ENCODE measurements around the gene NCBP2. TPM values are rescaled to one million over a fixed set of nuclear protein-coding genes. Genes with fewer than 3 reads are reported as not detected.

The NCBP2 gene
- total and polyA plus RNA-seq, 4 donors: 40.3 to 59.6 (median 45.1) TPM

- Histone ChIP-seq H3K4me1 (ENCODE audit: control insufficient read depth in 1 of 2, insufficient read depth in 2 of 2, low read length in 2 of 2) (no peaks in the 10 kb centered on the region), H3K9me3 (ENCODE audit: control insufficient read depth, low read length) (no peaks in the 10 kb centered on the region), H3K27me3 (ENCODE audit: control insufficient read depth in 1 of 2, insufficient read depth in 2 of 2, low read length in 1 of 2) (no peaks in the 10 kb centered on the region), H3K27ac (ENCODE audit: low read depth in 1 of 2, low read length in 2 of 2) (no peak overlapping the region), H3K4me3 (ENCODE audit: low read length in 2 of 2) (no peak overlapping the region), H3K36me3 (ENCODE audit: control insufficient read depth in 1 of 2, insufficient read depth in 2 of 2, low read length in 1 of 2) (peaks cover 7 to 14% of the 10 kb centered on the region in 2 donors)
- intact Hi-C loops (cut with DNase I): no loop called here
- DNase-seq (no peak), ATAC-seq (ENCODE audit: low FRiP score) (no peak)
- 93 to 96% methylated on average over 3 of the region's 3 CpGs for whole genome bisulfite sequencing, 2 donors
Observed at GRCh38 chr3:196932600-196932999, 9.7 kb downstream of the NCBP2 start.

GRCh38 chr3:196931828-196932587 is 10.3 kb downstream of the NCBP2 start:
- Histone ChIP-seq H3K36me3 (ENCODE audit: control insufficient read depth in 1 of 2, insufficient read depth in 2 of 2, low read length in 1 of 2) (peaks cover 7 to 13% of the 10 kb centered on the region in 2 donors), H3K9me3 (ENCODE audit: control insufficient read depth, low read length) (no peaks in the 10 kb centered on the region), H3K27me3 (ENCODE audit: control insufficient read depth in 1 of 2, insufficient read depth in 2 of 2, low read length in 1 of 2) (no peaks in the 10 kb centered on the region), H3K27ac (ENCODE audit: low read depth in 1 of 2, low read length in 2 of 2) (no peak overlapping the region), H3K4me3 (ENCODE audit: low read length in 2 of 2) (no peak overlapping the region), H3K4me1 (ENCODE audit: control insufficient read depth in 1 of 2, insufficient read depth in 2 of 2, low read length in 2 of 2) (no peaks in the 10 kb centered on the region)
- no peak for ATAC-seq (ENCODE audit: low FRiP score)
- WGBS, 2 donors: 60 to 68% methylated on average over 12 of the region's 12 CpGs
- intact Hi-C loops (cut with DNase I): no loop called here
- DNase-seq: no peak

DNA sequence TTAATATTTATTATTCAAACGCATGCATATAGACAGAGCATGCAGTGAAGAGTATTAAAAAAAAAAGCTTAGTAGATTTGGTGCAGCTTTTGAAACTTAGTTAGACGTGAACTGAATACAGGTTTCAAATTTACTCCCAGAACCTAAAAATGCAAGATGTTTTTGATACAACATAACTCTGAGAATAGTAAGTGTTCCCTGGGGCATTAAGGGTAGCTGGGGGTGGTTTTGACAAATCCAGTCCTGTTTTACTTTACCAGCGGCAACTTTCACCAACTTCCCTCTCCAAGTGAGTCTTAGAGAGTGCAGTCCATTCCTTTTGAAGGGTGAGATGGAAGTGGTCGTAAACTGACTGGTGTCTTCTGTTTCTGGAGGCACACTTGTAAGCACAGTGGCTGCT is 11.2 kb downstream of the NCBP2 start:
- DNase-seq (no peak), ATAC-seq (ENCODE audit: low FRiP score) (no peak)
- Histone ChIP-seq H3K27me3 (ENCODE audit: control insufficient read depth in 1 of 2, insufficient read depth in 2 of 2, low read length in 1 of 2) (no peaks in the 10 kb centered on the region), H3K4me1 (ENCODE audit: control insufficient read depth in 1 of 2, insufficient read depth in 2 of 2, low read length in 2 of 2) (no peaks in the 10 kb centered on the region), H3K36me3 (ENCODE audit: control insufficient read depth in 1 of 2, insufficient read depth in 2 of 2, low read length in 1 of 2) (peaks cover 5 to 9% of the 10 kb centered on the region in 2 donors), H3K27ac (ENCODE audit: low read depth in 1 of 2, low read length in 2 of 2) (no peak overlapping the region), H3K4me3 (ENCODE audit: low read length in 2 of 2) (no peak overlapping the region), H3K9me3 (ENCODE audit: control insufficient read depth, low read length) (no peaks in the 10 kb centered on the region)
- WGBS, 2 donors: 87% methylated on average over 4 of the region's 4 CpGs
- intact Hi-C loops (cut with DNase I): no loop called here

- Histone ChIP-seq H3K36me3 (ENCODE audit: control insufficient read depth in 1 of 2, insufficient read depth in 2 of 2, low read length in 1 of 2) (peaks cover 5% of the 10 kb centered on the region in 2 donors), H3K27ac (ENCODE audit: low read depth in 1 of 2, low read length in 2 of 2) (no peak overlapping the region), H3K27me3 (ENCODE audit: control insufficient read depth in 1 of 2, insufficient read depth in 2 of 2, low read length in 1 of 2) (no peaks in the 10 kb centered on the region), H3K9me3 (ENCODE audit: control insufficient read depth, low read length) (no peaks in the 10 kb centered on the region), H3K4me3 (ENCODE audit: low read length in 2 of 2) (no peak overlapping the region), H3K4me1 (ENCODE audit: control insufficient read depth in 1 of 2, insufficient read depth in 2 of 2, low read length in 2 of 2) (no peaks in the 10 kb centered on the region)
- ATAC-seq (ENCODE audit: low FRiP score): no peak
- WGBS, 2 donors: 91 to 92% methylated on average over 7 of the region's 7 CpGs
- no peak for DNase-seq
- intact Hi-C loops (cut with DNase I): no loop called here
Observed at GRCh38 chr3:196927571-196928453, 14.5 kb downstream of the NCBP2 start.

DNA sequence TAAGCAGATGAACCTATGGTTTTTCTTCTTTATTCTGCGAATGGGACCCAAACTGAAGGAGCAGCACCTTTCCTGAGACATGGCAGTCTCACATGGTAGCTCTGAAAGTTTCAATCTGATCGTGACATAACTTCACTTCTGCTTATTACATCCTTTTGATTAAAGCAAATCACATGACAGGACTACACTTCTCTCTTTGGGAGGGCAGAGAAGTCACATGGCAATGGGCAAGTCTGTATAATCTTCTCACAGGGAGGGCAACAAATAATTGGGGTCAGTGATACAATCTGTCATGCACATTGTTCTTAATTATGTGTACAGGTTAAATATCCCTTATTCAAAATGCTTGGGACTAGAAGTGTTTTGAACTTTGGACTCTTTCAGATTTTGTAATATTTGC is 21.6 kb downstream of the NCBP2 start:
- Histone ChIP-seq H3K4me1 (ENCODE audit: control insufficient read depth in 1 of 2, insufficient read depth in 2 of 2, low read length in 2 of 2) (no peaks in the 10 kb centered on the region), H3K27me3 (ENCODE audit: control insufficient read depth in 1 of 2, insufficient read depth in 2 of 2, low read length in 1 of 2) (no peaks in the 10 kb centered on the region), H3K36me3 (ENCODE audit: control insufficient read depth in 1 of 2, insufficient read depth in 2 of 2, low read length in 1 of 2) (peaks cover 0 to 4% of the 10 kb centered on the region in 2 donors), H3K27ac (ENCODE audit: low read depth in 1 of 2, low read length in 2 of 2) (no peak overlapping the region), H3K9me3 (ENCODE audit: control insufficient read depth, low read length) (peaks cover 1% of the 10 kb centered on the region), H3K4me3 (ENCODE audit: low read length in 2 of 2) (no peak overlapping the region)
- 65 to 86% methylated on average over 2 of the region's 2 CpGs for WGBS, 2 donors
- ATAC-seq (ENCODE audit: low FRiP score): no peak
- intact Hi-C loops (cut with DNase I): no loop called here
- no peak for DNase-seq

DNA sequence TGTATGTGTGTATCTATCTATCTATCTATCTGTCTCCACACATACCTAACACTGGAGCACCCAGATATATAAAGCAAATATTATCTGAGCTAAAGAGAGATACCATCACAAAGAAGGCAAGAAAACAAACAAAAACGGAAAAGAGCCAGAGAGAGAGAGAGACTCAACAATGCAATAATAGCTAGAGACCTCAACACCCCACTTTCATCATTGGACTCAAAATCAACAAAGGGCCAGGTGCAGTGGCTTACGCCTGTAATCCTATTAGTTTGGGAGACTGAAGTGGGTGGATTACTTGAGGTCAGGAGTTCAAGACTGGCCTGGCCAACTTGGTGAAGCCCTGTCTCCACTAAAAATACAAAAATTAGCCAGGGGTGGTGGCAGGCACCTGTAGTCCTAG is 23.4 kb downstream of the NCBP2 start:
- 83 to 87% methylated on average over 2 of the region's 2 CpGs for WGBS, 2 donors
- intact Hi-C loops (cut with DNase I): no loop called here
- Histone ChIP-seq H3K9me3 (ENCODE audit: control insufficient read depth, low read length) (peaks cover 1% of the 10 kb centered on the region), H3K4me3 (ENCODE audit: low read length in 2 of 2) (no peak overlapping the region), H3K27me3 (ENCODE audit: control insufficient read depth in 1 of 2, insufficient read depth in 2 of 2, low read length in 1 of 2) (no peaks in the 10 kb centered on the region), H3K27ac (ENCODE audit: low read depth in 1 of 2, low read length in 2 of 2) (no peak overlapping the region), H3K4me1 (ENCODE audit: control insufficient read depth in 1 of 2, insufficient read depth in 2 of 2, low read length in 2 of 2) (no peaks in the 10 kb centered on the region), H3K36me3 (ENCODE audit: control insufficient read depth in 1 of 2, insufficient read depth in 2 of 2, low read length in 1 of 2) (peaks cover 3 to 6% of the 10 kb centered on the region in 2 donors)
- no peak for DNase-seq
- ATAC-seq (ENCODE audit: low FRiP score): no peak

- H3K4me1 ChIP-seq (ENCODE audit: control insufficient read depth in 1 of 2, insufficient read depth in 2 of 2, low read length in 2 of 2): no peaks in the 10 kb centered on the region
- H3K27me3 ChIP-seq (ENCODE audit: control insufficient read depth in 1 of 2, insufficient read depth in 2 of 2, low read length in 1 of 2): no peaks in the 10 kb centered on the region
- no peak for ATAC-seq (ENCODE audit: low FRiP score)
- intact Hi-C loops (cut with DNase I): no loop called here
- no peak for DNase-seq
- peaks cover 3% of the 10 kb centered on the region in 2 donors for H3K36me3 ChIP-seq (ENCODE audit: control insufficient read depth in 1 of 2, insufficient read depth in 2 of 2, low read length in 1 of 2)
- H3K27ac ChIP-seq (ENCODE audit: low read depth in 1 of 2, low read length in 2 of 2): no peak overlapping the region
- 96 to 99% methylated on average over 3 of the region's 3 CpGs for WGBS, 2 donors
- no peaks in the 10 kb centered on the region for H3K9me3 ChIP-seq (ENCODE audit: control insufficient read depth, low read length)
- no peak overlapping the region for H3K4me3 ChIP-seq (ENCODE audit: low read length in 2 of 2)
Observed at GRCh38 chr3:196916995-196917394, 25.3 kb downstream of the NCBP2 start.

DNA sequence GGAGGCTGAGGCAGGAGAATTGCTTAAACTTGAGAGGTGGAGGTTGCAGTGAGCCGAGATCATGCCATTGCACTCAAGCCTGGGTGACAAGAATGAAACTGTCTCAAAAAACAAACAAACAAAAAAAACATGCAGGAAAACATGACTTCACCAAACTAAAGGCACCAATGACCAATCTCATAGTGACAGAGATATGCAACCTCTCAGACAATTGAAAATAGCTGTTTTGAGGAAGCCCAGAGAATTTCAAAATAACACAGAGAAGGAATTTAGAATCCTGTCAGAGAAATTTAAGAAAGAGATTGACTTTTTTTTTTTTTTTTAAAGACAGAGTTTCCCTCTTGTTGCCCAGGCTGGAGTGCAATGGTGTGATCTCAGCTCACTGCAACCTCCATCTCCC is 26.1 kb downstream of the NCBP2 start:
- intact Hi-C loops (cut with DNase I): no loop called here
- WGBS, 2 donors: 94 to 96% methylated on average over 1 of the region's 1 CpG
- no peak overlapping the region for H3K27ac ChIP-seq (ENCODE audit: low read depth in 1 of 2, low read length in 2 of 2)

More for the DNA sequence above, 26.1 kb downstream of the NCBP2 start:
- peaks cover 3% of the 10 kb centered on the region in 2 donors for H3K36me3 ChIP-seq (ENCODE audit: control insufficient read depth in 1 of 2, insufficient read depth in 2 of 2, low read length in 1 of 2)
- H3K27me3 ChIP-seq (ENCODE audit: control insufficient read depth in 1 of 2, insufficient read depth in 2 of 2, low read length in 1 of 2): no peaks in the 10 kb centered on the region
- no peak overlapping the region for H3K4me3 ChIP-seq (ENCODE audit: low read length in 2 of 2)
- H3K4me1 ChIP-seq (ENCODE audit: control insufficient read depth in 1 of 2, insufficient read depth in 2 of 2, low read length in 2 of 2): no peaks in the 10 kb centered on the region
- DNase-seq (no peak), ATAC-seq (ENCODE audit: low FRiP score) (no peak)
- H3K9me3 ChIP-seq (ENCODE audit: control insufficient read depth, low read length): no peaks in the 10 kb centered on the region

Data from aorta (tissue), 5 donors.